ENCODE data around the gene RUNX2. TPM values are rescaled to one million over a fixed set of nuclear protein-coding genes. Genes with fewer than 3 reads are reported as not detected.

Gene RUNX2
- total and polyA plus RNA-seq, 10 donors, result 0.86 to 9.4 (median 6.6) TPM

DNA sequence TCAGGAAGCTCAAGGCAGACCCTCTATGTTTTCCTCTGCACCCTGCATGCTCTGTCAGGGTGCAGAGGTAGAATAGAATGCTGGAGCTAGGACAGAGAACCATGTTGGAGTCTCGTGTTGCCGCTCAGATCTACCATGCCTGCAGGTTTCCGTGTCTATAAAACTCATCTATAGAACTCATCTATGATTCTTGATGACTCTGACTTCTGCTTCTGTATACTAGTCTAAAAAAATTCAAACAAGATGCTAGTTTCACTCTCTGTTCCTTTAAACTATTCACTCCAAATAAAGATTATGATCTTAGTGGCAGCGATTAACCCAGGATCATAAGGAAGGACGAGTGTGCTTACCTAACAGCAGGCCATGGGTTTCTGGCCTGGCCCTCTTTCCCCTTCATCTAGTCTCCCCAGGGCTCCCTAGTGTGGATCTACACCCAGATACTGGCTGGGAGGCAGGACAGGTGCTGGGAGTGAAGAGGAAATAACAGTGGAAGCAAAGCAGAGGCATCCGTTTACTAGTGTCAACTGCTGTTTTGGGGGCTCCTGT is 212.3 kb downstream of the RUNX2 start:
- DNase-seq, result no peak

DNA sequence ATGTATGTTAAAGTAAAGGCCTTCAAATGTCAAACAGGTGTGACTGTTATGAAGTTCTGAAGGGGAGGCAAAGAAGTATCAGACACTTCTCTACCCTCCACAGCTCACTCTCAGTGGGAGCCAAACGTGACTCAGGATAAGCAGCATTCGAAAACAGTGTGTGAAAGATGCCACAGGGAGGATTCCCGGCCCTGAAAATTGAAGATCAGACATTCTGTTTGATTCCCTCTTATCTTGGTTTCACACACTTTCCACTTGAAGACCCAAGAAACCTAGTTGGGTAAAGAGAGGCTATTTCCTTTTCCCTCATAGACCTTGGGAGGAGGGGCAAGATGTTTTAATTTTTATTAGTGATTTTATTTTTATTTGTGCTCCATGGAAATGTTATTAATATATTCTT is 213.8 kb downstream of the RUNX2 start:
- Histone ChIP-seq H3K4me1 (no peaks in the 10 kb centered on the region), H3K27me3 (replicated peaks in 1 of 7) (no peaks in the 10 kb centered on the region), H3K27ac (no peak overlapping the region), H3K9me3 (no peaks in the 10 kb centered on the region), H3K36me3 (peaks cover 0 to 3% (median 0%) of the 10 kb centered on the region in 6 donors), H3K4me3 (no peak overlapping the region)
- intact Hi-C loops (cut with DNase I; ENCODE audit: low total_unique reads), result no loop called here
- TF ChIP-seq POLR2AphosphoS5 (IDR thresholded peaks at IDR 0.05) (no peak), POLR2A (IDR thresholded peaks at IDR 0.05) (no peak)
- TF ChIP-seq, protein P1, sequence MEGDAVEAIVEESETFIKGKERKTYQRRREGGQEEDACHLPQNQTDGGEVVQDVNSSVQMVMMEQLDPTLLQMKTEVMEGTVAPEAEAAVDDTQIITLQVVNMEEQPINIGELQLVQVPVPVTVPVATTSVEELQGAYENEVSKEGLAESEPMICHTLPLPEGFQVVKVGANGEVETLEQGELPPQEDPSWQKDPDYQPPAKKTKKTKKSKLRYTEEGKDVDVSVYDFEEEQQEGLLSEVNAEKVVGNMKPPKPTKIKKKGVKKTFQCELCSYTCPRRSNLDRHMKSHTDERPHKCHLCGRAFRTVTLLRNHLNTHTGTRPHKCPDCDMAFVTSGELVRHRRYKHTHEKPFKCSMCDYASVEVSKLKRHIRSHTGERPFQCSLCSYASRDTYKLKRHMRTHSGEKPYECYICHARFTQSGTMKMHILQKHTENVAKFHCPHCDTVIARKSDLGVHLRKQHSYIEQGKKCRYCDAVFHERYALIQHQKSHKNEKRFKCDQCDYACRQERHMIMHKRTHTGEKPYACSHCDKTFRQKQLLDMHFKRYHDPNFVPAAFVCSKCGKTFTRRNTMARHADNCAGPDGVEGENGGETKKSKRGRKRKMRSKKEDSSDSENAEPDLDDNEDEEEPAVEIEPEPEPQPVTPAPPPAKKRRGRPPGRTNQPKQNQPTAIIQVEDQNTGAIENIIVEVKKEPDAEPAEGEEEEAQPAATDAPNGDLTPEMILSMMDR (IDR thresholded peaks at IDR 0.05 in 8 of 11, conservative IDR thresholded peaks at IDR 0.05 in 3 of 11), result no peak
- WGBS, 5 donors, result 74 to 91% (median 83%) methylated on average over 3 of the region's 3 CpGs
- DNase-seq, result no peak

More for the DNA sequence above, 212.3 kb downstream of the RUNX2 start:
- H3K4me1 ChIP-seq, result no peaks in the 10 kb centered on the region
- H3K4me3 ChIP-seq, result no peak overlapping the region
- no peaks in the 10 kb centered on the region for H3K36me3 ChIP-seq
- H3K27me3 ChIP-seq (replicated peaks in 1 of 7), result no peaks in the 10 kb centered on the region
- 67 to 81% (median 76%) methylated on average over 6 of the region's 6 CpGs for WGBS, 5 donors
- H3K9me3 ChIP-seq, result no peaks in the 10 kb centered on the region
- no peak overlapping the region for H3K27ac ChIP-seq
- intact Hi-C loops (cut with DNase I; ENCODE audit: low total_unique reads), result no loop called here
- TF ChIP-seq, protein P1 (IDR thresholded peaks at IDR 0.05 in 8 of 11, conservative IDR thresholded peaks at IDR 0.05 in 3 of 11), result no peak
- TF ChIP-seq POLR2AphosphoS5 (IDR thresholded peaks at IDR 0.05) (no peak), POLR2A (IDR thresholded peaks at IDR 0.05) (no peak)

DNA sequence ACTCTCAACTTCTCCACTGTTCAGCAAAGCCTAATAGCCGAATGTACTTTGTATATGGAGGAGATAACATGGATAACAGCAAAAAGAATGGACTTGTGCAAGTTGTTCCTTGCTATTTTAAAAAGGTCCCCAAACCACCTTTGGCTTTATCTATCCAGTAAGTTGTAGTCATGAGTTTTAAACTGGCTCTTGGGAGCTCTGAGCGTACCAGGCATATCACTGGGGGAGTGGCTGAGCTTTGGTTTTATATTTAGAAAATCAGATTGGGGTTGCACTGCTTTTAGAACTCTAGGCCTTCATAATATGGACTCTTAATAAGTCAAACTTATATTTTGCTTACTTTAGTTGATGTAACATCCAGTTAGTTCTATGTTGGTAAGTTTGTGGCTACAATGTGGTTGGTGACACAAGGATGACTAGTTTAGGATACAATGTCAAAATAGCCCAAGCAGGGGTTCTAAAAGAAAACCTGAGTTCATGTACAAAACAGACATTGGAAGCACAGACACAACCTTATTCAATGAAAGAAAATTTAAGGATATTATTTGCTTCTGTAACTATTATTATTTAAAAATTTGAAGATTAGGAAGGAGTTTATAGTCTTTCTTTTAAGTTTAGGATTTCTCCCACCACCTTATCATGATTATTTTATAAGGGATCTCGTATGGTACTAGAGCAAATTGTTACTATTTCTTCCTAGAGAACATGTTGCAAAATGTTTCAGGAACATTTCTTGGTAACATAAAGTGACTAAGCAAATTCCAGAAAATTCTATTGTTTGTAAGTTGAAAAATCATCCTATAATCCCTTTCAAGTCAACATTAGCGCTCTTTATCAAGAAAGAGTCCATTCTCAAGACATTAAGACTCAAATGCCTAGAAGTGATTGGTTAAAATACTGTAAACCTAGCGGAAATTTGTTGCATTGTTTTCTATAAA is 215.4 kb downstream of the RUNX2 start:
- no peaks in the 10 kb centered on the region for H3K9me3 ChIP-seq
- no peak overlapping the region for H3K27ac ChIP-seq
- peaks cover 0 to 10% (median 0%) of the 10 kb centered on the region in 6 donors for H3K36me3 ChIP-seq
- no peak for TF ChIP-seq POLR2AphosphoS5 (IDR thresholded peaks at IDR 0.05)
- TF ChIP-seq, protein P1 (IDR thresholded peaks at IDR 0.05 in 8 of 11, conservative IDR thresholded peaks at IDR 0.05 in 3 of 11), result no peak
- TF ChIP-seq POLR2A (IDR thresholded peaks at IDR 0.05), result no peak
- H3K4me1 ChIP-seq, result no peaks in the 10 kb centered on the region
- WGBS, 5 donors, result 75 to 92% (median 86%) methylated on average over 5 of the region's 5 CpGs
- H3K27me3 ChIP-seq (replicated peaks in 1 of 7), result no peaks in the 10 kb centered on the region
- H3K4me3 ChIP-seq, result no peak overlapping the region
- no peak for DNase-seq
- intact Hi-C loops (cut with DNase I; ENCODE audit: low total_unique reads), result no loop called here

DNA sequence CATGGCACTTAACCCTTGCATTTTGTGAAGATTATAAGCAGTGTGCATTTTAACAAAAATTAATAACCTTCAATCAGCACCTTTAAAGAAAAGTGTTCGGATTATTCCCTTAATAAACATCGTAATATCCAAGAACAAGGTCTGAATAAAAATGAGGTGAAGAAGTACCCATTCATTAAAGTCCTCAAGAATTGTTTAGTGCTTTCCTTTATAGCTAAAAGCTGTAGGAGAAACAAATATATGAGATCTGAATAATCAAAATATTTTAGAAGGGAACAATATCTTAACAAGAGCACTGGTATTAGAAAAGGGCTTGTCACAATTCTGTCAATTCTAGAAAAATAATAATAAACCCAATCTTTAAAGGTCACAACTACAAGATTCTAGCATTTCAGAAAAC is 217.3 kb downstream of the RUNX2 start:
- Histone ChIP-seq H3K27me3 (replicated peaks in 1 of 7) (no peaks in the 10 kb centered on the region), H3K27ac (no peak overlapping the region), H3K36me3 (peaks cover 0 to 10% (median 0%) of the 10 kb centered on the region in 6 donors), H3K4me3 (no peak overlapping the region), H3K9me3 (no peaks in the 10 kb centered on the region), H3K4me1 (no peaks in the 10 kb centered on the region)
- TF ChIP-seq, protein P1 (IDR thresholded peaks at IDR 0.05 in 8 of 11, conservative IDR thresholded peaks at IDR 0.05 in 3 of 11), result no peak
- intact Hi-C loops (cut with DNase I; ENCODE audit: low total_unique reads), result no loop called here
- DNase-seq, result no peak
- 95 to 100% (median 99%) methylated on average over 2 of the region's 2 CpGs for WGBS, 5 donors

Data from spleen (tissue), 11 donors.